HG03354 (cell line): ENCODE results near the gene SCN1A.
A peak's percentile ranks its signal among the peaks of the same experiment; 100 is the strongest.
"Not testable (repeated sequence)": the region's sequence is repeated elsewhere in the genome, so short reads cannot be mapped to it uniquely, and the experiment has no call there.

Experiments
- ATAC-seq: cut with Tn5 transposase; IDR thresholded peaks from one replicate; pipeline ENCODE4 v1.9.1; 2021; ENCODE audit warnings: mild to moderate bottlenecking; ENCODE audit not compliant: unreplicated experiment, poor library complexity, severe bottlenecking

The SCN1A gene

GRCh38 chr2:166137331-166137730, 9.5 kb upstream of the SCN1A start:
- no peak for ATAC-seq

- no peak for ATAC-seq
Measured at GRCh38 chr2:166135849-166136258, 8.0 kb upstream of the SCN1A start.

- ATAC-seq = no peak
Measured at GRCh38 chr2:166135152-166135848, 7.5 kb upstream of the SCN1A start.

- ATAC-seq = no peak
Measured at GRCh38 chr2:166134252-166135151, 6.7 kb upstream of the SCN1A start.

GRCh38 chr2:166133653-166134052, 5.8 kb upstream of the SCN1A start:
- no peak for ATAC-seq

GRCh38 chr2:166128156-166128505, 311 bp upstream of the SCN1A start:
- no peak for ATAC-seq

- no peak for ATAC-seq
Measured at GRCh38 chr2:166126007-166126639, 1.7 kb downstream of the SCN1A start.

- no peak for ATAC-seq
Measured at GRCh38 chr2:166125557-166125956, 2.3 kb downstream of the SCN1A start.

- no peak for ATAC-seq
Measured at GRCh38 chr2:166118180-166118579, 9.6 kb downstream of the SCN1A start.

- ATAC-seq = no peak
Measured at GRCh38 chr2:166117491-166117890, 10.3 kb downstream of the SCN1A start.

- no peak for ATAC-seq
Measured at GRCh38 chr2:166115589-166115988, 12.2 kb downstream of the SCN1A start.

GRCh38 chr2:166112193-166112605, 15.6 kb downstream of the SCN1A start:
- no peak for ATAC-seq

GRCh38 chr2:166106431-166107015, 21.3 kb downstream of the SCN1A start:
- ATAC-seq = peak; percentile 62

- no peak for ATAC-seq
Measured at GRCh38 chr2:166104773-166105172, 23.0 kb downstream of the SCN1A start.

- no peak for ATAC-seq
Measured at GRCh38 chr2:166104084-166104483, 23.7 kb downstream of the SCN1A start.

- ATAC-seq = not testable (repeated sequence)
Measured at GRCh38 chr2:166103277-166103676, 24.5 kb downstream of the SCN1A start.

- no peak for ATAC-seq
Measured at GRCh38 chr2:166094325-166094724, 33.5 kb downstream of the SCN1A start.

GRCh38 chr2:166092889-166093288, 34.9 kb downstream of the SCN1A start:
- no peak for ATAC-seq

GRCh38 chr2:166091439-166091838, 36.4 kb downstream of the SCN1A start:
- ATAC-seq = no peak

- no peak for ATAC-seq
Measured at GRCh38 chr2:166090908-166091307, 36.9 kb downstream of the SCN1A start.
